GM12878 (cell line): Measurements from ENCODE around the gene THSD4. TPM values are rescaled to one million over a fixed set of nuclear protein-coding genes. Genes with fewer than 3 reads are reported as not detected.

ENCODE experiments used
- ATAC-seq: fragments of 200-7000 bp; cut with Tn5 transposase; 3 replicates; pipeline ENCODE4 v1.9.1; 2020; ENCODE audit warnings: mild to moderate bottlenecking, moderate library complexity
- BruUV-seq: library from RNA; stranded (reverse); fragments of 400-500 nt; replicated peaks from 2 replicates; lab custom pipeline; 2021; lab: Mats Ljungman, UMichigan
- CTCF ChIA-PET: fragments of 300-600 bp; sonication (Branson Sonifier 250); formaldehyde crosslinking; extraction: SDS; loops from one replicate; lab custom pipeline; 2021; ENCODE audit warnings: inconsistent platforms; lab: Yijun Ruan, JAX
- POLR2A ChIA-PET: fragments of 350-600 bp; formaldehyde crosslinking; extraction: SDS; loops from one replicate; lab custom pipeline; 2021; ENCODE audit warnings: inconsistent platforms; lab: Charles Lee
- RAD21 ChIA-PET: fragments of 300-600 bp; sonication (Branson Sonifier 250); formaldehyde crosslinking; loops from one replicate; lab custom pipeline; 2023; ENCODE audit warnings: antibody characterized with exemption; ENCODE audit not compliant: unreplicated experiment; lab: Charles Lee
- SMC1A ChIA-PET: fragments of 300-600 bp; sonication (Branson Sonifier 250); formaldehyde crosslinking; loops from one replicate; lab custom pipeline; 2023; ENCODE audit not compliant: unreplicated experiment, uncharacterized antibody; lab: Charles Lee
- DNase-seq: peaks from one replicate; pipeline ENCODE4 v3.0.0-alpha.2; 2011; ENCODE audit warnings: low read depth, low spot score
- FAIRE-seq: peaks from 3 replicates; lab custom pipeline; 2011; peaks lifted over from hg19 to GRCh38; lab: Jason Lieb, UNC
- H2AFZ ChIP-seq: 2 replicates; pipeline ENCODE4 v1.6.0; 2011; ENCODE audit warnings: low read depth, low read length, control low read depth; ENCODE audit not compliant: control insufficient read depth
- H3K27ac ChIP-seq: 2 replicates; pipeline ENCODE4 v1.5.1; 2011; ENCODE audit warnings: control low read depth; ENCODE audit not compliant: control insufficient read depth, insufficient read depth
- H3K27me3 ChIP-seq, 2 experiments: replicated peaks in 1 of 2; 2 replicates each; pipeline versions ENCODE4 v1.6.0 to v1.6.1; 2011; ENCODE audit warnings: low read length in 1 of 2; ENCODE audit not compliant: control insufficient read depth in 2 of 2, insufficient read depth in 2 of 2
- H3K36me3 ChIP-seq, 2 experiments: 2 replicates each; pipeline ENCODE4 v1.5.1; 2011; ENCODE audit warnings: low read length in 1 of 2; ENCODE audit not compliant: control insufficient read depth in 2 of 2, insufficient read depth in 2 of 2
- H3K4me1 ChIP-seq: 2 replicates; pipeline ENCODE4 v1.6.1; 2011; ENCODE audit warnings: mild to moderate bottlenecking, low read length, moderate library complexity, mixed read lengths; ENCODE audit not compliant: control insufficient read depth, insufficient read depth
- H3K4me2 ChIP-seq: 2 replicates; pipeline ENCODE4 v1.6.0; 2011; ENCODE audit warnings: control low read depth; ENCODE audit not compliant: control insufficient read depth, insufficient read depth
- H3K4me3 ChIP-seq: fragments of 200-600 bp; sonication (generic); 2 replicates; pipeline ENCODE4 v1.5.1; 2016
- H3K79me2 ChIP-seq: 2 replicates; pipeline ENCODE4 v1.6.0; 2011; ENCODE audit warnings: low read length; ENCODE audit not compliant: control insufficient read depth, insufficient read depth
- H3K9ac ChIP-seq: 2 replicates; pipeline ENCODE4 v1.8.0; 2011; ENCODE audit warnings: low read length, control low read depth, mixed read lengths; ENCODE audit not compliant: control insufficient read depth, insufficient read depth
- H3K9me3 ChIP-seq: replicated peaks from 3 replicates; pipeline ENCODE4 v1.5.1; 2011; ENCODE audit warnings: mild to moderate bottlenecking, low read length; ENCODE audit not compliant: control insufficient read depth, insufficient read depth
- H4K20me1 ChIP-seq: 2 replicates; pipeline ENCODE4 v1.6.0; 2011; ENCODE audit not compliant: control insufficient read depth, insufficient read depth
- BHLHE40 ChIP-seq, 2 experiments: fragments of 450-650 bp in 1 of 2; IDR thresholded peaks; 2 replicates each; pipeline ENCODE4 v1.6.1; 2011 to 2017; ENCODE audit warnings: low read depth in 2 of 2, borderline replicate concordance in 1 of 2, improper control_type of control experiment in 1 of 2, low read length in 1 of 2, mild to moderate bottlenecking in 1 of 2
- ETV6 ChIP-seq, 2 experiments: fragments of 450-650 bp in 1 of 2; IDR thresholded peaks in 1 of 2; conservative IDR thresholded peaks in 1 of 2; 2 replicates each; pipeline ENCODE4 v1.6.1; 2014; ENCODE audit warnings: antibody characterized with exemption in 1 of 2, borderline replicate concordance in 1 of 2, low read depth in 1 of 2, mild to moderate bottlenecking in 1 of 2, moderate library complexity in 1 of 2
- FOXK2 ChIP-seq: fragments of 450-650 bp; IDR thresholded peaks from 2 replicates; pipeline ENCODE4 v1.6.1; 2017; ENCODE audit warnings: mild to moderate bottlenecking, moderate library complexity
- KAT2A ChIP-seq: conservative IDR thresholded peaks from 2 replicates; pipeline ENCODE4 v1.6.1; 2011; ENCODE audit warnings: low read depth, low read length; ENCODE audit not compliant: control insufficient read depth
- TCF3 ChIP-seq: IDR thresholded peaks from 2 replicates; pipeline ENCODE4 v1.6.1; 2012; ENCODE audit warnings: low read depth, mild to moderate bottlenecking, low read length, borderline replicate concordance; ENCODE audit not compliant: insufficient read depth
- ZBED1 ChIP-seq: IDR thresholded peaks from 2 replicates; pipeline ENCODE4 v1.6.1; 2016; ENCODE audit warnings: borderline replicate concordance
- WGBS: methylation state at CpG from one replicate; pipeline ENCODE4 v1.1.6; 2016; ENCODE audit warnings: low lambda C conversion rate; ENCODE audit not compliant: insufficient replicate concordance, insufficient coverage; ENCODE audit errors: missing lambda C conversion rate; 5-methylcytosine and 5-hydroxymethylcytosine counted together
- in situ Hi-C: fragments of 300-500 bp; cut with MboI; formaldehyde crosslinking; loops from 9 replicates; pipeline ENCODE4 v1.14.3; 2018; ENCODE audit warnings: mixed read lengths
- intact Hi-C: fragments of 100-400 bp; cut with micrococcal nuclease; formaldehyde crosslinking; loops from one replicate; pipeline ENCODE4 v1.14.2; 2022; ENCODE audit not compliant: unreplicated experiment
- polyA plus RNA-seq, 11 experiments: library from polyadenylated mRNA; depleted of rRNA in 4 of 11; unstranded in 6 of 11; stranded (reverse) in 5 of 11; fragments of >200 nt; fragmentation: Nextera tagmentation in 4 of 11; fragmentation: Illumina TruSeq in 1 of 11; extraction: Ambion mirVana in 4 of 11; extraction: Trizol in 1 of 11; gene quantifications; 1 replicate in 1 of 11; 2 replicates in 10 of 11; pipeline versions ENCODE4 v1.2.1 to v1.2.3, GENCODE V29; 2011 to 2016; ENCODE audit warnings: inconsistent platforms in 2 of 11, missing spikeins in 2 of 11, low read depth in 1 of 11
- total RNA-seq, 4 experiments: library from RNA; depleted of rRNA in 3 of 4; stranded (reverse); fragments of >200 nt in 3 of 4; fragmentation: Illumina TruSeq in 1 of 4; extraction: Trizol in 1 of 4; gene quantifications; 2 replicates each; pipeline versions ENCODE4 v1.2.1 to v1.2.3, GENCODE V29; 2013 to 2021
- TF ChIP-seq, protein P1 (sequence below): fragments of 450-650 bp; IDR thresholded peaks from 2 replicates; pipeline ENCODE4 v1.6.1; 2017; ENCODE audit warnings: mild to moderate bottlenecking, moderate library complexity
- TF ChIP-seq, protein P2 (sequence below): fragments of 450-650 bp; IDR thresholded peaks from 2 replicates; pipeline ENCODE4 v1.6.1; 2014; ENCODE audit warnings: mild to moderate bottlenecking

Gene THSD4
- total and polyA plus RNA-seq, 10 of the 15 experiments (the other 5 are each of a cell fraction or from before 2014, with no cell fraction given): 0.04 to 0.13 (median 0.05) TPM; not detected in 7

DNA sequence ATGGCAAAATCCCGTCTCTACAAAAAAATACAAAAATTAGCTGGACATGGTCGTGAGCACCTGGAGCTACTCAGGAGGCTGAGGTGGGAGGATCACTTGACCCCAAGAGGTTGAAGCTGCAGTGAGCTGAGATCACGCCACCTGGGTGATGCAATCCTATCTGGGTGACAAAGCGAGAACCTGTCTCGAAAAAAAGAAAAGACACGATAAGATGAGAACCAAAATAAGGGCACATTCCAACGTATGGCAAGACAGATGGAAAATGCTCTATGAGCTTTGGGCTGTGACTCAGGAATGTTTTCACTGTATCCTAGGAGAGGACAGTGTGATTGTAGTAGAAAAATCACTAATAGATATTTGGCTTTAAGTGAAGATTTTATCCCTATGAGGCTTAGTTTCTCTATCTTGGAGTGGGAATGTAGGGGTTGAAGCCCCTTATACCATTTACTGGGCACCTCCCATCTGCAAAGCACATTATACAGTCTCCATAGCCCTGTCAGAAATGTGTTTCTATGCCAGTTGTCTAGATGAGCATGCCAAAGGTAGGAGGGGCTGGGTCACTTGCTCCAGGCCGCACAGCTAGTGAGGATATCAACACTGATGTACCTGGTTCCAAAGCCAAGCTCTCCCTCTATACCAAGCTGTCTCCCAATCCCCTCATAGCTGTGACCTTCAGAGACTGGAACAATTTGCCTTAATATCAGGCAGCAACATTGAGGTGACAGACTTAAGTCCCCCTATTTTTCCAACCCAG, 641.5 kb downstream of the THSD4 start:
- no peak for ATAC-seq
- no TSS peak for BruUV-seq
- in situ Hi-C loops: no loop called here
- intact Hi-C loops: no loop called here
- no peak overlapping the region for H3K27ac ChIP-seq
- CTCF ChIA-PET: interaction anchor here (0.6 to 2.6 kb wide), 5 partner anchors 11 to 45 kb away, joined by 3 to 11 read pairs (median 4); no protein-coding TSS in a partner anchor
- RAD21 ChIA-PET: no interaction called here
- DNase-seq: no peak
- WGBS: 61% methylated on average over 8 of the region's 8 CpGs
- no peak overlapping the region for H2AFZ ChIP-seq
- H3K79me2 ChIP-seq: no peaks in the 10 kb centered on the region
- H3K36me3 ChIP-seq: no peaks in the 10 kb centered on the region
- H3K9ac ChIP-seq: no peak overlapping the region
- H3K4me2 ChIP-seq: no peak overlapping the region
- TF ChIP-seq, protein P1, sequence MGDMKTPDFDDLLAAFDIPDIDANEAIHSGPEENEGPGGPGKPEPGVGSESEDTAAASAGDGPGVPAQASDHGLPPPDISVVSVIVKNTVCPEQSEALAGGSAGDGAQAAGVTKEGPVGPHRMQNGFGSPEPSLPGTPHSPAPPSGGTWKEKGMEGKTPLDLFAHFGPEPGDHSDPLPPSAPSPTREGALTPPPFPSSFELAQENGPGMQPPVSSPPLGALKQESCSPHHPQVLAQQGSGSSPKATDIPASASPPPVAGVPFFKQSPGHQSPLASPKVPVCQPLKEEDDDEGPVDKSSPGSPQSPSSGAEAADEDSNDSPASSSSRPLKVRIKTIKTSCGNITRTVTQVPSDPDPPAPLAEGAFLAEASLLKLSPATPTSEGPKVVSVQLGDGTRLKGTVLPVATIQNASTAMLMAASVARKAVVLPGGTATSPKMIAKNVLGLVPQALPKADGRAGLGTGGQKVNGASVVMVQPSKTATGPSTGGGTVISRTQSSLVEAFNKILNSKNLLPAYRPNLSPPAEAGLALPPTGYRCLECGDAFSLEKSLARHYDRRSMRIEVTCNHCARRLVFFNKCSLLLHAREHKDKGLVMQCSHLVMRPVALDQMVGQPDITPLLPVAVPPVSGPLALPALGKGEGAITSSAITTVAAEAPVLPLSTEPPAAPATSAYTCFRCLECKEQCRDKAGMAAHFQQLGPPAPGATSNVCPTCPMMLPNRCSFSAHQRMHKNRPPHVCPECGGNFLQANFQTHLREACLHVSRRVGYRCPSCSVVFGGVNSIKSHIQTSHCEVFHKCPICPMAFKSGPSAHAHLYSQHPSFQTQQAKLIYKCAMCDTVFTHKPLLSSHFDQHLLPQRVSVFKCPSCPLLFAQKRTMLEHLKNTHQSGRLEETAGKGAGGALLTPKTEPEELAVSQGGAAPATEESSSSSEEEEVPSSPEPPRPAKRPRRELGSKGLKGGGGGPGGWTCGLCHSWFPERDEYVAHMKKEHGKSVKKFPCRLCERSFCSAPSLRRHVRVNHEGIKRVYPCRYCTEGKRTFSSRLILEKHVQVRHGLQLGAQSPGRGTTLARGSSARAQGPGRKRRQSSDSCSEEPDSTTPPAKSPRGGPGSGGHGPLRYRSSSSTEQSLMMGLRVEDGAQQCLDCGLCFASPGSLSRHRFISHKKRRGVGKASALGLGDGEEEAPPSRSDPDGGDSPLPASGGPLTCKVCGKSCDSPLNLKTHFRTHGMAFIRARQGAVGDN: no peak
- TF ChIP-seq, protein P2, sequence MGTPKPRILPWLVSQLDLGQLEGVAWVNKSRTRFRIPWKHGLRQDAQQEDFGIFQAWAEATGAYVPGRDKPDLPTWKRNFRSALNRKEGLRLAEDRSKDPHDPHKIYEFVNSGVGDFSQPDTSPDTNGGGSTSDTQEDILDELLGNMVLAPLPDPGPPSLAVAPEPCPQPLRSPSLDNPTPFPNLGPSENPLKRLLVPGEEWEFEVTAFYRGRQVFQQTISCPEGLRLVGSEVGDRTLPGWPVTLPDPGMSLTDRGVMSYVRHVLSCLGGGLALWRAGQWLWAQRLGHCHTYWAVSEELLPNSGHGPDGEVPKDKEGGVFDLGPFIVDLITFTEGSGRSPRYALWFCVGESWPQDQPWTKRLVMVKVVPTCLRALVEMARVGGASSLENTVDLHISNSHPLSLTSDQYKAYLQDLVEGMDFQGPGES: no peak
- TF ChIP-seq ZBED1 (no peak), FOXK2 (no peak), BHLHE40 (IDR thresholded peaks at IDR 0.05; ENCODE audit: borderline replicate concordance in 1 of 2, low read depth in 2 of 2, low read length in 1 of 2) (no peak), KAT2A (no peak), ETV6 (conservative IDR thresholded peaks at IDR 0.05 in 1 of 2, IDR thresholded peaks at IDR 0.05 in 1 of 2; ENCODE audit: borderline replicate concordance in 1 of 2, low read depth in 1 of 2) (no peak), TCF3 (no peak)
- H4K20me1 ChIP-seq: no peaks in the 10 kb centered on the region
- SMC1A ChIA-PET: interaction anchor here (1.3 kb wide), 1 partner anchor 14 kb away, joined by 3 read pairs; no protein-coding TSS in a partner anchor
- no peaks in the 10 kb centered on the region; a peak in 1 of 4 replicates for H3K27me3 ChIP-seq
- FAIRE-seq: no peak
- no peaks in the 10 kb centered on the region for H3K4me1 ChIP-seq
- H3K4me3 ChIP-seq: no peak overlapping the region
- H3K9me3 ChIP-seq: no peaks in the 10 kb centered on the region; the same call in 2 of the 3 replicates
- POLR2A ChIA-PET: no interaction called here
